COLO668 (cell line): ENCODE measurements around the gene THEM4.
"Not testable (repeated sequence)": the region's sequence is repeated elsewhere in the genome, so short reads cannot be mapped to it uniquely, and the experiment has no call there.

Experiments
- DNase-seq: peaks from one replicate; lab custom pipeline; 2025; ENCODE audit not compliant: unreplicated experiment; lab: John Stamatoyannopoulos, UW

The THEM4 gene

DNA sequence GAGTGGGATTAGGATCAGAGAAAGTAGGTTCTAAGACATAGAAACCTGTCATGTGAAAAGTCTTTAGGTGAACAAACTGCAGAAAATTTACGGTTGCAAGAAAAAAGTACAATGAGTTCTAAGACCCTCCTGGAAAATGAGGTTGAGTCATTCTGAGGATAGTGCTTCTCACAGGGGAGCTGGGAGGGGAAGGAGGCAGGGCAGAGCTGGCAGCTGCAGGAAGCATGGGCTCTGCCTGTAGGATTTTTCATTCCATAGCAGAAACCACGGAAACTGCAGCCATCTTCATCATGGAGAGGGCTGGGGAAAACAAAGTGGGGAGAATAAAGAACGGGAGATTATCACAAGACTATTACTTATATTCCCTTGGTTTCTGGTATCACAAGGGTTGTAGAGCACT is 25.8 kb upstream of the THEM4 start:
- DNase-seq: no peak

DNA sequence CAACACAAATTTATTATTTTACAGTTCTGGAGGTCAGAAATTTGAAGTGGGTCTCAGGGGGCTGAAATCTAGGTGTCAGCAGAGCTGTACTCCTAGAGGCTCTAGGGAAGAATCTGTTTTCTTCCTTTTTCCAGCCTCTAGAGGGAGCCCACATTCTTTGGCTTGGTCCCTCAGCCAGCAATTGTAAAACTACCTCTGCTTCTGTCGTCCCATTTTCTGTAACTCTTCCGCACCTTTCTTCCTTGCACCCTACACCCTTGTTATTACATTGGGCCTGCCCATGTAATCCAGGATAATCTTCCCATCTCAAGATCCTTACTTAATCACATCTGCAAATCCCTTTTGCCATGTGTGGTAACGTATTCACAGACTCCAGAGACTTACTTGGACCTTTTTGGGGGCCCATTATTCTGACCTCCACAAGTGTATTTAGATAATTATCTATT is 24.8 kb upstream of the THEM4 start:
- DNase-seq: peak; percentile 31

DNA sequence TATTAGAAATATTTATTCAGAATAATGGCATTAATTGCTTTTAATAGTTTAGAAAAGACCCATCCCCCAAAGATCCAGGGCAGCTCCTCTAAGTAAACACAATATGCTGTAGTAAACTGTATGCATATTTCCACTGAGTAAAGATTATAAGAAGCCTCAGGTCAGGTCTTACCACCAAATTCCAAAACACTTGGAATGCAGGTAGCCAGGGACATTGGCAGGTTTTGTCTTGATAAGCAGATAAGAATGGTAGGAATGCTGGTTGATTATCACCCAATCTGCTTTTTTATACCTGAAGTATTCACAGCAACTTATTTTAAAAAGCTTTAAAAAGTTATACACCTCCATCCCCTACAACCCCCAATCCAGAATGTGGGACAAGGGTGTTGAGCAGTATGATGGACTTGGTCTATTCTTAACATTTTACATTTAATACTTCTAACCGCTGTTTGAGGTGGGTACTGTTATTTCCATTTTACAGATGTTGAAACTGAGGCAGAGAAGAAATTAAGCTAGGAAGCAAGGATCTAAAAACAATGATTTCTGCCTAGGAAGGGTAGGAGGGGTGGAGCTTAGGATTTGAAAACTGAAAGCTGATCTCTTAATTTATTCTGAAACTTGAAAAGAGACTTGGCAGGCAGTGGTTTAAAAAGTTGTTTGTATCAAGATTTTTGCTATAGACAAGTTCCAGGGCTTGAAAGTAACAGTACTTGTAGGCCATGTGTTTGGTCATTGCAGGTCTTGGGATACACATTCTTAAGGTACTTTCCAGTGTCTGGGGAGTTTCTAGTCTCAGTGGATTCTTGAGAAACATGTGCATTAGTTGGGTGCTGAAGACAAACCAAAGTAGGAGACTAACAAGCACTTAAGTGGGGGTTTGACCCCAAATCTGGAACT is 15.6 kb upstream of the THEM4 start:
- DNase-seq: no peak

DNA sequence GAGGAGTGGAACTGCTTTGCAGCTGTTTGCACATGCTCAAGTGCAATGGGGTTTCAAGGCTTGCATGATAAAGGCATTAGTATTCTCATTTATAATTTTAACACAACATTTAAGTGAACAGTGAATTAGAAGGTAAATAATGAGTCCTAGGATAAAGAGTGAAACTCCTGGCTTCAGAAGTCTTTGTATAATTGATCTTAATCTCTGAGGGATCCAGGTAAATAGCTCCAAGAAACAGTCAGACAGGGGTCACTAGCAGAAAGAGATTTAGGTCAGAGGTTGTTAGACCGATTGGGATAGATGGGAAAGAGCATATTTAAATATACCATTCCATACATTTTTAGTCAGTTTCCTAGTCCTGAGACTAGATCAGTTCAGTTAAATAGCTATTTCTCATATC is 14.1 kb upstream of the THEM4 start:
- no peak for DNase-seq

DNA sequence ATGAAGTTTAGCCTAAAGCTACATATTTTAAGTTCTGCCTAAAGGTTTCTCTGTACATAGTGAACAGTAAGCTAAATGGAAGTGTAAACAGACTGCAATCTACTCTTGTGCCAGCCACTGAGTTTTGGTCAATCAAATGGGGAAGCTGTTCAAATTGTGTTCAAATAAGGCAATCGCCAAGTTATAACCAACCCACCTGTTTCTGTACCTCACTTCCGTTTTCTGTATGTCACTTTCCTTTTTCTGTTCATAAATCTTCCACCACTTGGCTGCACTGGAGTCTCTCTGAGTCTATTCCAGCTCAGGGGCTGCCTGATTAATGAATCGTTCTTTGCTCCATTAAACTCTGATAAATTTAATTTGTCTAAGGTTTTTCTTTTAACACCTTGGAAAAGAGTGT is 10.8 kb upstream of the THEM4 start:
- no peak for DNase-seq

DNA sequence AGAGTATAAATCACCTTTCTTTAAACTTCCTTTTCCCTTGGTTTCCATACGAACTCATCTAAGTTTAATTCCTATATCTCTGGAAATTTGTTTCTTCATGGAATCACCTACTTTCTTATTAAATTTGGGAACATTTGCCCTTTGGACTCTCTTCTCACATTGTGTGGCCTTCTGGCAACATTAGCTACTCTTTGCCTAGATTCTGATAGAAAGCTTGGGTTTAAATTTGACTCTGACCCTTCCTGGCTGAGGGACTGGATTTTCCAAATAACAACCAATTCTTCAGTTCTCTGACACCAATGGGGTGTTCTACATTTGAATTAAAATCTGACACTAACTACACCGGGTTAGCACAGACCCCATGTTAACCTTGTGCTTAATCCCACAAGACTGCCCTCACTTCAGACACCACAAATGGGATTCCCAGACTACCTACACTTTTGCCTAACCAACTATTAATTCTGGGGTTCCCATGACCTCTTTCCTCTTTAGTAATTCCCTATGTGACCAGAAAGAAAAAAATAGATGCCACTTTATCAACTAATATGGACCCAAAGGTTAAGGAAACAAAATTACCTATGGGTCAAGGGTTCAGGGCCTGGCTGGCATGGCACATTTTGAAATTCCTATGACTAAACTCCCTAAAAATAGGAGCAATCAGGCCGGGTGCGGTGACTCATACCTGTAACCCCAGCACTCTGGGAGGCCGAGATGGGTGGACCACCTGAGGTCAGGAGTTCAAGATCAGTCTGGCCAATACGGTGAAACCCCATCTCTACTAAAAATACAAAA is 9.7 kb upstream of the THEM4 start:
- DNase-seq: no peak

DNA sequence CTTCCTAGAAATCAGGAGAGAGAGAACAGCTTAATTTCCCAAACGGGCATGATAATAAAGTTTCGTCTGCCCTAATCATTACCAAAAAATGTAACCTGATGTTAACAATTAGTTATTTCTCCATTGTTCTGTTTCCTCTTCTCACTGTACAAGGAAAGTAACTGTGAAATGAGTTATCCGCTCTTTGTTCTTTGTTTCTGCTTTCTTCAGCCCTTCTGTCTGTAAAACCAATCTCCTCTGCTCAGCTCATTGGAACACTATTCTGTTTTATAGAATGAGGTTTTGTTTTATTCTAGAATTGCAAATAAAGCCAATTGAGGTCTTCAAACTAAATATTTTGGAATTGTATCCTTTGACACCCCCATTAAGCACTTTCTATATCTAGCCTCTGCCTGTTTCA is 8.8 kb upstream of the THEM4 start:
- DNase-seq: no peak

DNA sequence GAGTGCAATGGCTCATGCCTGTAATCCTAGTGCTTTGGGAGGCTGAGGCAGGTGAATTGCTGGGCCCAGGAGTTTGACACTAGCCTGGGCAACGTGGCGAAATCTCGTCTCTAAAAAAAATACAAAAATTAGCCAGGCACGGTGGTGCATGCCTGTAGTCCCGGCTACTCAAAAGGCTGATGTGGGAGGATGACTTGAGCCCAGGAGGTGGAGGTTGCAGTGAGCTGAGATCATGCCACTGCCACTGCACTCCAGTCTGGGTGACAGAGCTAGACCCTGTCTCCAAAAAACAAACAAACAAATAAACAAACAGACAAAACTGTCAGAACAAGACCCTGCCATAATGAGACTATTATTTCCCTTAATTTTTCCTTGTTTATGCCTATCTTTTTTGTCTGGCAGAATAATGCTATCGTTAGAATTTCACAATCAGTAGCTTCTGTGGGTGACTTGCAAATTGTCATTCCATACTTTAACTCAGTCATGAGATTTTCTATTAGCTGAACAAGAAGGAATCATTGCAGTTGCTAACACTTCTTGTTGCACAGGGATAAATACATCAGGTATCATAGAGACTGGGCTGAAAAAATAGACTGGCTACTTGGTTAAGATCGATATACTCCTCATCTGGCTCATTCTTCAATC is 7.5 kb upstream of the THEM4 start:
- DNase-seq: no peak

DNA sequence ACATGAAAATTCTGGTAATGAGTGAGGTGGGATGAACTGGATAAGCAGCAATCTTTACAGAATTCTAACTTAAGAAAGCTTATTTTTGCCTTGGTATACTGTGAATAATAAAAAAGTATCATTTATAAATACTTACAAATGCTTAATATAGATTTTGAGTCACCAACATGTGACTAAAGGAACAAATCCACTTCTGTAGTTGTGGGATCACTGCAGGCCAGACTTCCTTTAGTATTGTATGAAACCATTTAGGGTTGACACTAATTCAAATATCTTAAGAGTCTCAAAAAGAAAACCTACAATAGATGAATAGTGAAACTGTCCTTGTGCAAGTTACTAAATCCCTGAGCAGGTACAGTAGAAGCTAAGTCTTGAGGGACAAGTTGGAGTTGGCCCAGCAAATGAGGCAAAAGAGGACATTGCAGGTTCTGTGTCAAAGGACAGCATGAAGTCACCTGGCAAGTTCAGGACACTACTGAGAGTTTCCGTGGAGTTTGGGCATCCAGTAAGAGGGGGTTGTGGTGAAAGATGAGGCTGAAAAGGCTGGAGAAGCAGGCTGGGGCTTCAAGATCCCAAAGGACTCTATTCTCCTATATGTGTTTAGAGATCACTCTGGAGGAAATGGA is 5.9 kb upstream of the THEM4 start:
- DNase-seq: no peak

DNA sequence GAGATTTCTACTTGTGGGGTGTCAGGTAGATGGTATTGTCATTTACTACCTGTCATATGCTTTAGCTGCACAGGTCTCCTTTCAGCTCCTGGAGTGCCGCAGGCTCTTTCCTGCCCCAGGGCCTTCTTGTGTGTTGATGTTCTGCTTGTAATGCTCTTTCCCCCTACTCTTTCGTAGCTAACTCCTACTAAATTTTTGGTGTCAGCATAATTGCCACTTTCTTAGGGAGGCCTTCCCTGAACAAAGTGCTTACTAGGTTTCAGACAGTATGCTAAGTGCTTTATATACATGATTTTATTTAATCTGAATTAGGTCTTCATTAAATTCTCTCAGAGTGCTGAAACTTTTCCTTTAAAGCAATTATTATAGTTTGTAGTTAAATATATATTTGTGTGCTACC is 4.8 kb upstream of the THEM4 start:
- DNase-seq: no peak

DNA sequence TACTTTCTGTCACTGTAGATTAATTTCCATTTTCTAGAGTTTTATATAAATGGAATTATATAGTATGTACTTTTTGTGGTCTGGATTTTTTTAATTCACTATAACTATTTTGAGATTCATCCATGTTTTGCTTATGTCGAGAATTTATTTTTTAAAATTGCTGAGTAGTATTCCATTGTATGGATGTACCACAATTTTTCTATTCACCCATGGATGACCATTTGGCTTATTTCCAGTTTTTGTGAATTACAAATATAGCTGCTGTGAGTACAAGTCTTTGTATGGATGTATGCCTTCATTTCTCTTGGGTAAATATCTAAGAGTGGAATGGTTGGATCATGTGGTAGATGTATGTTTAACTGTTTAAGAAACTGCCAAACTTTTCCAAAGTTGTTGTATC is 3.7 kb upstream of the THEM4 start:
- DNase-seq: no peak

DNA sequence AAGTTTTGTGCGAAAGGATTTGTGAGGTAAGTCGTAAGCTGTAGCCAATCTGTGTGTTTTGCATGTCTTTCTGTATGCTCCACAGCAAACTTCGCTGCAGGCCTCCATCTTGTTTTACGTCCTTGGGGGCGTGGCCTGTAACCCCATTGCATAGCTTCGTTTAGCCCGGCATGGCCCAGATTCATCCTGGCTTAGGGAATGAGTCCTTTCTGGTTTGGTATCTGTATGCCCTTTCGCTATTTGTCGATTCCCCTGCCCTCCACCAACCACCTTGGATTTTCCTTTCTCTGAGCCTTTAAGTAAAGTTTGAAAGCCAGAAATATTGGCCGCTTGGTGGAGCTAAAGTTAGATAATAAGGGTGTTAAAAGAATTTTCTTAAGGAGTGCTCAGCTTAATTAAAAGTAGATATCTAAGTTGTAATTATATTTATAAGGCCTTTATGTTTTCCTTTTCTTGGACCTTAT is 1.1 kb downstream of the THEM4 start:
- DNase-seq: no peak

DNA sequence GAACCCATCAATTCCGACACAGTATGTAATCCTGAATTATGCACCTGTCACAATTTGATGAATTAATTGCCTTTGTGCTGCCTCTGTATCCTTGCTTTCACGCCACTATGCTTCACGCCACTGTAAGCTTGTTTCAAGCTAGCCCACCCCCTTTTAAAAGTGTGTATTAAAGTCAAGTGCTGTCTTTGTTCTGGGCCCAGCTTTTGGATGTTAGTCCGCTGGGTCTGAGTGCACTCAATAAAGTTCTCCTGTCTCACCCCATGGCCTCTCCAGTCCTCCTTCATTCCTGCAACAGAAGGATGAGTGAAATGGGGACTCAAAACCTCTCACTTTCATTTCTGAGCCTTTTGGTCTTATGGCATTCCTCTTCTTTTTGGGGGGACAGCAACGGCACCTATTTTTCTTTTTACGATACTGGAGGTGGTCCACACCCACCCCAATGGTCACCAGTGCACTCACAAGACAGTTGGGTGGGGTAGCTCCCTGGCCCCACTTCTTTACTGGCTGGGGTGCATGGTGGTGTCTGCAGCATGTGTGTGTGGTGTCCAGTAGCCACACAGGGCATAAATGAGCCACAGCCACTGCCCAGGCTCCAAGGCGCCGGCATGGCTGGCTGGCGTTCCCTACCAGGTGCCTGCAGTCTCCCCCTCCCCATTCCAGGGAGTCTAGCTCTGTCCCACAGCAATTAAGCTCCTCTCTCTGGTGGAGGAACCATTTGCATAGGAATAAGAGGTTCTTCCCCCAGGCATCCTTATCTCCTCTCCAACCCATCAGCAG is 1.8 kb downstream of the THEM4 start:
- no peak for DNase-seq

DNA sequence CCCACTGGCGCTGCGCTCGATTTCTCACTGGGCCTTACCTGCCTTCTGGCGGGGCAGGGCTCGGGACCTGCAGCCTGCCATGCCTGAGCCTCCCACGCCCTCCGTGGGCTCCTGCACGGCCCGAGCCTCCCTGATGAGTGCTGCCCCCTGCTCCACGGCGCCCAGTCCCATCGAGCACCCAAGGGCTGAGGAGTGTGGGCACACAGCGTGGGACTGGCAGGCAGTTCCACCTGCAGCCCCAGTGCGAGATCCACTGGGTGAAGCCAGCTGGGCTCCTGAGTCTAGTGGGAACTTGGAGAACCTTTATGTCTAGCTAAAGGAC is 3.0 kb downstream of the THEM4 start:
- not testable (repeated sequence) for DNase-seq

DNA sequence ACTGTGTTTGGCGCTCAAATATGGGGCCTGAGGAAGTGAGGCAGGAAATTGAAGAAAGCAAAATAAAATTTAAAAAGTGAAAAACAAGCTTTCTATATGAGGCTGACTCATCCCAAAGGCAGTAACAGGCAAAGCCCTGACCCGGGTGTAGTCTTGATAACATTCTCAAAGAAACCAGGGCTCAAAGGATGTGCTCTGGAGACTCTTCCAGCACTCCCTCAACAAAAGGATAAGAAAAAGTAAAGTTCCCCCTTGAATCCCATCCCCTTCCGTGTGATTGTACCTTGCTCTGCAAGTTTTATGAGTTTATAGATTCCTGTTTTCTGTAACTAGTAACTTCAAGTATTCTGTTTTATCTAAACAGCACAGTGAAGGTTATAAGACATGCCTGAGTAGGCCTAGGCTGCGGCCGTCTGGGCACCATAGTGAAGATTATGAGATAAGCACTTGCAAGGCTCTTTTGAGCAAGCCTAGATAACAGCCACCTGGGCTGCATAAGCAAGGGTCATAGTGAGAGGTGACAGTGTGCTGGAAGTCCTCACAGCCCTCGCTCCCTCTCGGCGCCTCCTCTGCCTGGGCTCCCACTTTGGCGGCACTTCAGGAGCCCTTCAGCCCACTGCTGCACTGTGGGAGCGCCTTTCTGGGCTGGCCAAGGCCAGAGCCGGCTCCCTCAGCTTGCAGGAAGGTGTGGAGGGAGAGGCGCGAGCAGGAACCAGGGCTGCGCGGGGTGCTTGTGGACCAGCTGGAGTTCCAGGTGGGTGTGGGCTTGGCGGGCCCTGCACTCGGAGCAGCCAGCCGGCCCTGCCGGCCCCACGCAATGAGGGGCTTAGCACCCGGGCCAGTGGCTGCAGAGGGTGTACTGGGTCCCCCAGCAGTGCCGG is 3.6 kb downstream of the THEM4 start:
- DNase-seq: not testable (repeated sequence)

DNA sequence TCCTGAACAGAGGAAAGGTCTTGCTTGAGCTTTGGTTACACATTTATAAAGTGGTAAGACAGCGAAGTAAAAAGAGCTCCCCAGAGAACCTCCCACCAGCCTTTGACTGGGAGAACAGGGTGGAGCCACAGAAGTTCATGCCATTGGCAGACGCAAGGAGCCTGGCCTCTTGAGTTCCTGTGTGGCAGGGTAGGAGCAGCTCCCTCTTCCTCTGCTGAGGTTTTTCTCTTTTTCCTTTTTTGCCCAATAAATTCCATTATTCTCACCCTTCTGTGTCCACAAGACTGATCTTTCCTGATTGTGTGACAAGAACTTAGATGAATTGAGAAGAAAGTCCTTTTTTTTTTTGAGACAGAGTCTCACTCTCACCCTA is 4.3 kb downstream of the THEM4 start:
- DNase-seq: no peak

DNA sequence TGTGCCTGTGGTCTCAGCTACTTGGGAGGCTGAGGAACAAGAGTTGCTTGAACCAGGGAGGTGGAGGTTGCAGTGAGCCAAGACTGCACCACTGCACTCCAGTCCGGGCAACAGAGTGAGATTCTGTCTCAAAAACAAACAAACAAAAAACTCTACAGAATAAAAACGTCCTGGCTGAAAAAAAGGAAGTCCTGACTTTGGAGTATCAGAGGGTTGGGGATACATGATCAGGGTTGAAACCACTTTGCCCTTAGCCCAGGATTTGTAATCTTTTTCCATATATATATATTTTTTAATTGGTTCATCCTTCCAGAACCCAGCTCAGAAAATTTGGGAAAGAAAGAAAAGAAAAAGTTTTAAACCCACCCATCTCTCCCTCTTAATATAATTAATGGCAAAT is 6.5 kb downstream of the THEM4 start:
- no peak for DNase-seq

DNA sequence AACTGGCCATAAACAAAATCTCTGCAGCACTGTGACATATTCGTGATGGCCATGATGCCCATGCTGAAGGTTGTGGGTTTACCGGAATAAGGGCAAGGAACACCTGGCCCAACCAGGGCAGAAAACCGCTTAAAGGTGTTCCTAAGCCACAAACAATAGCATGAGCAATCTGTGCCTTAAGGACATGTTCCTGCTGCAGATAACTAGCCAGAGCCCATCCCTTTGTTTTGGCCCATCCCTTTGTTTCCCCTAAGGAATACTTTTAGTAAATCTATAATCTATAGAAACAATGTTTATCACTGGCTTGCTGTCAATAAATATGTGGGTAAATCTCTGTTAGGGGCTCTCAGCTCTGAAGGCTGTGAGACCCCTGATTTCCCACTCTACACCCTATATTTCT is 8.5 kb downstream of the THEM4 start:
- not testable (repeated sequence) for DNase-seq

DNA sequence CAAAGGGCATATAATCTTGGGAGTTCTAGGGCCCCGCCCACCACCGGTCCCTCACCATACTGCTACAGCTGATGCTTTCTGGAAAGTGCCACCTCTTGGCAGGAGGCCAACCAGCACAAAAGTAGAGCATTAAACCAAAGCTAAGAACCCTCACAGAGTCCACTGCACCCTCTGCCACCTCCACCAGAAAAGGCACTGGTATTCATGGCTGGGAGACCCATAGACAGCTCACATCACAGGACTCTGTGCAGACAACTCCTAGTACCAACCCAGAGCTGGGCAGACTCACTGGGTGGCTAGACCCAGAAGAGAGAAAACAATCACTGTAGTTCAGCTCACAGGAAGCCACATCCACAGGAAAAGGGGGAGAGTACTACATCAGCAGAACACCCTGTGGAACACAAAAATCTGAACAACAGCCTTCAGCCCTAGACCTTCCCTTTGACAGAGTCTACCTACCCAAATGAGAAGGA is 10.8 kb downstream of the THEM4 start:
- DNase-seq: peak; percentile 8
